Thyroid gland (tissue), 4 donors: ENCODE results near the gene IGFBP5. TPM values are rescaled to one million over a fixed set of nuclear protein-coding genes. Genes with fewer than 3 reads are reported as not detected.

Experiments used
- DNase-seq, 2 donors: peaks; one replicate each; pipeline ENCODE4 v3.0.0-alpha.2; 2019
- H3K27ac ChIP-seq, 3 donors: fragments of 200-600 bp; sonication (generic); 1 replicate in 2 of 3; 2 replicates in 1 of 3; pipeline ENCODE4 v1.5.1; 2016 to 2019; ENCODE audit warnings: mild to moderate bottlenecking in 1 of 3, moderate library complexity in 1 of 3
- H3K27me3 ChIP-seq: fragments of 200-600 bp; sonication (generic); one replicate; pipeline ENCODE4 v1.5.1; 2019
- H3K36me3 ChIP-seq, 2 donors: fragments of 200-600 bp; sonication (generic); one replicate each; pipeline ENCODE4 v1.5.1; 2016 to 2019
- H3K4me1 ChIP-seq, 2 donors: fragments of 200-600 bp; sonication (generic); one replicate each; pipeline ENCODE4 v1.5.1; 2017 to 2019
- H3K4me3 ChIP-seq, 3 donors: fragments of 200-600 bp; sonication (generic); replicated peaks in 1 of 3; 1 replicate in 2 of 3; 2 replicates in 1 of 3; pipeline ENCODE4 v1.5.1; 2016; ENCODE audit warnings: mild to moderate bottlenecking in 1 of 3
- H3K9me3 ChIP-seq: fragments of 200-600 bp; sonication (generic); one replicate; pipeline ENCODE4 v1.5.1; 2017
- POLR2A ChIP-seq, 2 donors: fragments of 450-650 bp; IDR thresholded peaks; one replicate each; pipeline ENCODE4 v1.6.1; 2017; ENCODE audit warnings: antibody characterized with exemption in 2 of 2, mild to moderate bottlenecking in 2 of 2, moderate library complexity in 1 of 2
- WGBS, 2 donors: methylation state at CpG; one replicate each; pipeline ENCODE4 v1.1.5; 2017; 5-methylcytosine and 5-hydroxymethylcytosine counted together
- intact Hi-C: fragments of 100-400 bp; cut with DNase I; formaldehyde crosslinking; loops from one replicate; pipeline ENCODE4 v1.15.1; 2023
- total RNA-seq, 4 donors: library from RNA; depleted of rRNA; stranded (reverse); fragments of >200 nt; gene quantifications; one replicate each; pipeline ENCODE4 v1.2.3, GENCODE V29; 2016
- TF ChIP-seq, protein P1 (sequence below), 6 experiments: fragments of 200-600 bp in 3 of 6; fragments of 450-650 bp in 3 of 6; sonication (generic) in 3 of 6; IDR thresholded peaks; one replicate each; pipeline ENCODE4 v1.5.1; 2016 to 2019; ENCODE audit warnings: antibody characterized with exemption in 6 of 6, mild to moderate bottlenecking in 2 of 6, inconsistent platforms in 1 of 6, moderate library complexity in 1 of 6

IGFBP5 gene
- total RNA-seq, 4 donors from 2014 or later = 704 to 1,519 (median 952) TPM

DNA sequence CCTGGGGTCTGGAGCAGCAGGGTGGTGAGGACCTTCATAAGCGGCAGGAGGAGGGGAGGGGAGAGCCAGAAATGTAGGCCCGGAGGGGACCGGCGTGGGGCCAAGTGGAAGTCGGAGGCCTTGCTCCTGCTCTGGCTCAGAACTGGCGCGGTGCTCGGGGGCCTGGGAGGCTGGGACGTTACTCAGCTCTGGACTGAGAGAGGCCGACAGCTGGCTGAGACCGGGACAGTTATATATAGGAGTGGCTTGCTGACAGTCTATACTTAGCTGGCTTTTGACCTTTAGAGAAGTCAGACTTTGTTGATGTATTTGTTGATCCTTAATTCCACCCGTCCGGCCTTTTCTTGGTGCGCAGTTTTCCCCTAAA lies 15.7 kb downstream of the IGFBP5 start:
- intact Hi-C loops = loop anchor here (5.0 kb wide), 1 partner anchor 1033 kb away; no protein-coding TSS in a partner anchor
- DNase-seq = no peak
- WGBS, 2 donors = 82 to 91% methylated on average over 14 of the region's 14 CpGs
- no peaks in the 10 kb centered on the region for H3K27me3 ChIP-seq
- H3K27ac ChIP-seq = peak overlapping the region in 1 of 3 donors; percentile 27
- no peak overlapping the region for H3K4me3 ChIP-seq
- no peaks in the 10 kb centered on the region for H3K9me3 ChIP-seq
- H3K4me1 ChIP-seq = peaks cover 4 to 20% of the 10 kb centered on the region in 2 donors
- peaks cover 59 to 79% of the 10 kb centered on the region in 2 donors for H3K36me3 ChIP-seq
- TF ChIP-seq POLR2A (IDR thresholded peaks at IDR 0.05) = no peak
- TF ChIP-seq, protein P1, sequence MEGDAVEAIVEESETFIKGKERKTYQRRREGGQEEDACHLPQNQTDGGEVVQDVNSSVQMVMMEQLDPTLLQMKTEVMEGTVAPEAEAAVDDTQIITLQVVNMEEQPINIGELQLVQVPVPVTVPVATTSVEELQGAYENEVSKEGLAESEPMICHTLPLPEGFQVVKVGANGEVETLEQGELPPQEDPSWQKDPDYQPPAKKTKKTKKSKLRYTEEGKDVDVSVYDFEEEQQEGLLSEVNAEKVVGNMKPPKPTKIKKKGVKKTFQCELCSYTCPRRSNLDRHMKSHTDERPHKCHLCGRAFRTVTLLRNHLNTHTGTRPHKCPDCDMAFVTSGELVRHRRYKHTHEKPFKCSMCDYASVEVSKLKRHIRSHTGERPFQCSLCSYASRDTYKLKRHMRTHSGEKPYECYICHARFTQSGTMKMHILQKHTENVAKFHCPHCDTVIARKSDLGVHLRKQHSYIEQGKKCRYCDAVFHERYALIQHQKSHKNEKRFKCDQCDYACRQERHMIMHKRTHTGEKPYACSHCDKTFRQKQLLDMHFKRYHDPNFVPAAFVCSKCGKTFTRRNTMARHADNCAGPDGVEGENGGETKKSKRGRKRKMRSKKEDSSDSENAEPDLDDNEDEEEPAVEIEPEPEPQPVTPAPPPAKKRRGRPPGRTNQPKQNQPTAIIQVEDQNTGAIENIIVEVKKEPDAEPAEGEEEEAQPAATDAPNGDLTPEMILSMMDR (IDR thresholded peaks at IDR 0.05) = no peak

GRCh38 chr2:216678813-216679657 lies 16.3 kb downstream of the IGFBP5 start:
- peaks cover 65 to 78% of the 10 kb centered on the region in 2 donors for H3K36me3 ChIP-seq
- H3K9me3 ChIP-seq = no peaks in the 10 kb centered on the region
- no peak overlapping the region for H3K27ac ChIP-seq
- 93% methylated on average over 17 to 21 of the region's 21 CpGs for WGBS, 2 donors
- H3K4me1 ChIP-seq = peaks cover 4 to 14% of the 10 kb centered on the region in 2 donors
- intact Hi-C loops = no loop called here
- no peak for DNase-seq
- H3K27me3 ChIP-seq = no peaks in the 10 kb centered on the region
- TF ChIP-seq POLR2A (IDR thresholded peaks at IDR 0.05) = no peak
- TF ChIP-seq, protein P1 (IDR thresholded peaks at IDR 0.05) = no peak
- no peak overlapping the region for H3K4me3 ChIP-seq

- TF ChIP-seq, protein P1 (IDR thresholded peaks at IDR 0.05) = no peak
- WGBS, 2 donors = 92 to 93% methylated on average over 12 of the region's 12 CpGs
- H3K36me3 ChIP-seq = peaks cover 69 to 80% of the 10 kb centered on the region in 2 donors
- peaks cover 4 to 5% of the 10 kb centered on the region in 2 donors for H3K4me1 ChIP-seq
- no peak for DNase-seq
- H3K9me3 ChIP-seq = no peaks in the 10 kb centered on the region
- no peak overlapping the region for H3K4me3 ChIP-seq
- no peak overlapping the region for H3K27ac ChIP-seq
- H3K27me3 ChIP-seq = no peaks in the 10 kb centered on the region
- intact Hi-C loops = no loop called here
Measured at GRCh38 chr2:216678098-216678465, 17.3 kb downstream of the IGFBP5 start.

GRCh38 chr2:216677439-216678097 lies 17.8 kb downstream of the IGFBP5 start:
- no peaks in the 10 kb centered on the region for H3K9me3 ChIP-seq
- H3K27ac ChIP-seq = no peak overlapping the region
- no peak for TF ChIP-seq POLR2A (IDR thresholded peaks at IDR 0.05)
- TF ChIP-seq, protein P1 (IDR thresholded peaks at IDR 0.05) = no peak
- 94 to 95% methylated on average over 9 of the region's 9 CpGs for WGBS, 2 donors
- H3K4me1 ChIP-seq = peaks cover 0 to 4% of the 10 kb centered on the region in 2 donors
- no peak for DNase-seq
- no peaks in the 10 kb centered on the region for H3K27me3 ChIP-seq
- H3K4me3 ChIP-seq = no peak overlapping the region
- H3K36me3 ChIP-seq = peaks cover 69 to 82% of the 10 kb centered on the region in 2 donors
- intact Hi-C loops = no loop called here

- Histone ChIP-seq H3K9me3 (no peaks in the 10 kb centered on the region), H3K36me3 (peaks cover 69 to 82% of the 10 kb centered on the region in 2 donors), H3K4me3 (no peak overlapping the region), H3K27me3 (no peaks in the 10 kb centered on the region), H3K27ac (no peak overlapping the region), H3K4me1 (no peaks in the 10 kb centered on the region)
- TF ChIP-seq POLR2A (IDR thresholded peaks at IDR 0.05) = no peak
- TF ChIP-seq, protein P1 (IDR thresholded peaks at IDR 0.05) = no peak
- WGBS, 2 donors = 90 to 92% methylated on average over 17 of the region's 17 CpGs
- intact Hi-C loops = no loop called here
- no peak for DNase-seq
Measured at GRCh38 chr2:216676630-216677029, 18.7 kb downstream of the IGFBP5 start.
